Measurements from ENCODE around the gene S100A4.

S100A4 gene

DNA sequence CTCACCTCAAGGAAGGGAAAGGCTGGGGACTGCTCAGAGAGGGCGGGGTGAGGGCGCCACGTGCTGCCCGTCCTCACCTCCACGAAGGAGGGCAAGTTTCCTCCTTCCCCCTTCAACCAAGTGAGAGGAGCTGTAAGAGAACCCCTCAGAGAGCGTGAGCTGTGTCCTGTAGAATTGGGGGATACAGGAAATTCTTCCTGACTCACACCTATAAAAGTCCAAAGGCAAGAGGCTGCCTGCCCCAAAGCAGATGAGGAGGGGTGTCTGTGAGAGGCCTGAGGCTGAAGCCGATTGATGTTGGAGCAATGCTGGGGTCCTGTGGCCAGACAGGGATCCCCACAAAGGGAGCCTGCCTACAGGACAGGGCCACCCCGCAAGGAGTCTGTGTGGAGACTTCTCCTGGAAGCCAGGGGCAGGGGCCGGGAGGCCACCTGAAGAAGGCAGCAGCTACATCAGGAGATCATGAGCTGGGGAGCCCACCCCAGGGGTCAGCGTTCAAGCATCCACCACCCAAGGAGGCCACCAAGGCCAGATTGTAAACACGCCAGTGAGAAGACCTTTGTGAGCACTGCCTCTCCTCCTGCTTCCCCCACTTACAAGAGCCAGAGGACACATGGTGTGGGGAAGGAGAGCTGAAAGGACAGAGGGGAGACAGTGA is 37.6 kb downstream of the S100A4 start:
- DNase-seq (ENCODE audit: low read depth), result no peak

DNA sequence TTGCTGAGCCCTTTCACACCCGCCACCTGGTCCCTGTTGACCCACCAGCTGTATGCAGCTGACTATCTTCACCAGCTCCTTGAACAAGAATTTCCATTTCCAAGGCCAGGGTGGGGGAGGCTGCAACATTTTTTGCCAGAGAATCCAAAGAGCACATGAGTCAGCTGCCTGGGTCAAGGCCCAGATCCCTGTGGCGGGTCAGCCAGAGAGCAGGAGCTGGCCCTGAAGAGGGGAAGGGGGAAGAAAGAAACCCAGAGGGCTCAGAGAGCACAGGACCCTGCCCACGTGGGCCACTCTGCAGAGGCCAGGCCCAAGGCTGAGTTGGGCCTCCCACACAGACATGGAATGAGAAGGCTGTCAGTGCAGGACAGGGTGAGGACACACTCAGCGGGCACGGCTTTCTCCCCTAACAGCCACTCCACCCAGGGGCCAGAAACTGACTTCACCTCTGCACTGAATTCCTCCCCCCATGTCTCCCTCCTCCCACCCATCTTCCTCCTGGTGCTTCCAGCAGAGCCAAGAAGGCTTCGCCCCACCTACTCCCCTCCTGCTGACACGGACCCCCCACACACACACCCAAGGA is 38.7 kb downstream of the S100A4 start:
- peak; percentile 52 for DNase-seq (ENCODE audit: low read depth)

DNA sequence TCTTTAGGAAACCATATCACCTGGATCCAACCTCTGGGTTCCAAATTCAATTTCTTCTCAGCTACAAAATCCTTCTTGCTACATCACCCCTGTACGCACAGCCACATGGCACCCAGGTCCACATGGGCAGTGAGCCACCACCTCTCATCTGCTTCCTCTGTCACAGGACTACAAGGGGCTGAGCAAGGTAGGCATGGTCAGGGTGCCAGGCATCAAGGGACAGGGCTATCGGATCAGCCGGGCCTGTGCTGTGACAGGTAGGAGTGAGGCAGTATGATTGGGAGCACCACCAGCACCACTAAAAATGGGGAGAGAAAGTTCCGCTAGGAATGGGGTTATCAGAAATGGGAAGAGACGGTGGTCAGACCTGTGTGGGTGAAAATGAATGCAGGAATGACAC is 39.2 kb downstream of the S100A4 start:
- DNase-seq (ENCODE audit: low read depth), result no peak

GRCh38 chr1:153505576-153505975 is 40.0 kb downstream of the S100A4 start:
- no peak for DNase-seq (ENCODE audit: low read depth)

DNA sequence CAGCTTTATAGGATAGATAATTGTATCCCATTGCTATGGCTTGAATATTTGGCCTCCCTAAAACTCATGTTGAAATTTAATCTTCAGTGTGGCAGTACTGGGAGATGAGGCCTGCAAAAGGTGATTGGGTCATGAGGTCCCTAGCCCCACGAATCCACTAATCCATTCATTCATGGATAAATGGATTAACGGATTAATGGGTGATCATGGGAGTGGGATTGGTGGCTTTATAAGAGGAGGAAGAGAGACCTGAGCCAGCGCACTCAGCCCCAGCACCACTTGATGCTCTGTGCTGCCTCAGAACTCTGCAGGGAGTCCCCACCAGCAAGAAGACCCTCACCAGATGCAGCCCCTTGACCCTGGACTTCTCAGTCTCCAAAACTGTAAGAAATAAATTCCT is 41.8 kb downstream of the S100A4 start:
- no peak for DNase-seq (ENCODE audit: low read depth)

DNA sequence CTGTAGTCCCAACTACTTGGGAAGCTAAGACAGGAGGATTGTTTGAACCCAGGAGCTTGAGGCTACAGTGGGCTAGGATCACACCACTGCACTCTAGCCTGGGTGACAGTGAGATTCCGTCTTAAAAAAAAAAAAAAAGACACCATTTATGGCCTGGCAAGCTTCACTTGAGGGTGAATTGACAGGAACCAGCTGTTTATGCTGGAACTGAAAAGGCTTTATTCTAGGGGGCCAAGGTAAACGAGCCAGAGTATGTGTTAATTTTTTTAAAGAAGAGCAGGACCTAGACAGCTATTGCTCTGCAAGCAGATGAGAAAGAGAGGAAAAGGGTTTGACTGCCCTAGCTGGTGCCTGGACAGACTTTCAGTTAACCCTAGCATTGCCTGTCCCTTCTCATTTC is 46.9 kb downstream of the S100A4 start:
- no peak for DNase-seq (ENCODE audit: low read depth)

DNA sequence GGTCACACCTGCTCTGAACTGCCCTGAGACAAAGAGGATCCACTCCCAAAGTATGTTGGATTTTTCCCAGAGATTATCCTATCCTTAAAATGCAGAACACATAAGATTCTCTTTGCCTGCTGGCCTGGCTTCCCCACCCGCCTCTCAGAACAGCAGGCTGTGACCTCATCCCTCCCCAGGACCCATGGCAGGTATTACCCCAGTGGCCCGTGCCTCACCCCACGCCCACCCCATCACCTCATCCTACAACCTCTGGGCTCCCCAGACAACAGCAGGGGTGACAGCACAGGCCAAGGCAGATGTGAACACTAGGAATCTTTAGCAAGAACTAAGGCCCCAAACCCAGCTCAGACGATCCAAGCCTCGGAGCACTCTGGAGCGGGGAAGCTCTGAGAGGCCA is 50.1 kb downstream of the S100A4 start:
- DNase-seq (ENCODE audit: low read depth), result no peak

- DNase-seq (ENCODE audit: low read depth), result no peak
Measured at GRCh38 chr1:153494976-153495535, 50.5 kb downstream of the S100A4 start.
